GM18505 (cell line): Measurements from ENCODE around the gene SYNRG.
"Not testable (repeated sequence)": the region's sequence is repeated elsewhere in the genome, so short reads cannot be mapped to it uniquely, and the experiment has no call there.

ENCODE experiments used
- ATAC-seq: cut with Tn5 transposase; IDR thresholded peaks from one replicate; pipeline ENCODE4 v1.9.1; 2021; ENCODE audit not compliant: unreplicated experiment
- POLR2A ChIP-seq: IDR thresholded peaks from 4 replicates; pipeline ENCODE4 v1.6.1; 2011; ENCODE audit warnings: borderline replicate concordance; ENCODE audit not compliant: insufficient read depth, insufficient read length; ENCODE audit errors: extremely low read depth

SYNRG gene

DNA sequence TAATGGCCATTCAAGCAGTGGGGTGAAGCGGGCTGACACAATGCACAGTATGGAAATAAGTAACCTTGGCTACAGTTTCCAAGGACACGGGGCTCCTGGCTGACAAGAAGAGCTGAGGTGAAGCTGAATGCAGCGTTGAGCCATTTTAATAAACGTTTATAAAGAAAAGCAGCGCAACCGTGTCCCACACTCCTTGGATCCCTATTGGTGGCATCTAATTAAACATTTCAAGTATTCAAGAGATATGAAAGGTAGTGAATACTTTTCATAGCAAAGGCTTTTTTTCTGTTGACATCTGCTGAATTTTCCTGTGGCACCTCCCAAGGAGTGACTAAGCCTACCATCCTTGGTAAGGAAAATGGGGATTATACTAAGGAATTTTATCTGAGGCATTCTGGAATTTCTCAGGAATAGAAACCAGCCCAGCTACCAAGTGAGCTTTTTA, 93.1 kb downstream of the SYNRG start:
- no peak for ATAC-seq
- TF ChIP-seq POLR2A, result no peak

DNA sequence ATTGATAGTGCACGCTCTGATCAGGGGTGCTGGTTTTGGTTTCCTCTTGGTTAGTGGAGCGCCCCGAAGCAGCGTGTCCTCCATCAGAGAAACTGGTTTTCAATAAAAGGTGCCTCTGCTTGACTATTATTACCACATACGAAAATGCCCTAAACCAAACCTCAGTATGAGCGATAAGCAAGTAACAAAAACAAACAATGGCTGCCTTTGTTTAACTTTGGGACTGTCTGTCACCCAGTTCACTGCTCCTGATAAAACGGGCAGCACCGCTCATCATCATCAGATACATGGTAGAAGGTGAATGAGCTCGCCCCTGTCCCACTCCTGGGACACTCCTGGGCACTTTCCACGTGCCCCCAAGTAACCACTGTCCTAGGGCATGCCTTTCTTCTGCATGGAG, 95.5 kb downstream of the SYNRG start:
- no peak for ATAC-seq
- TF ChIP-seq POLR2A, result no peak

DNA sequence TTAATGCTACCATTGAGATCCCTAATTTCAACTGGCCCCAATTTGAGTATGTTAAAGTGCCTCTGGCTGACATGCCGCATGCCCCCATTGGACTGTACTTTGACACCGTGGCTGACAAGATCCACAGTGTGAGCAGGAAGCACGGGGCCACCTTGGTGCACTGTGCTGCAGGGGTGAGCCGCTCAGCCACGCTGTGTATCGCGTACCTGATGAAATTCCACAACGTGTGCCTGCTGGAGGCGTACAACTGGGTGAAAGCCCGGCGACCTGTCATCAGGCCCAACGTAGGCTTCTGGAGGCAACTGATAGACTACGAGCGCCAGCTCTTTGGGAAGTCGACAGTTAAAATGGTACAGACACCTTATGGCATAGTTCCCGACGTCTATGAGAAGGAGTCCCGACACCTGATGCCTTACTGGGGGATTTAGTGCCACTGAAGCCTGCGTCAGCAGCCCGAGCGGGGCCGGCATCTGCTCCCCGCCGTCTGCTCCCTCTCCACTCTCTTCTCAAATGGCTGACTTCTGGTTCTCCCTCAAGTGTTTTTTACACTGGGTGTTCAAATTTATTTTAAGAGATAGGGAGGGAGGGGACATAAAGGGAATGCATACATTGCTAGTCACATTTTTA, 96.7 kb downstream of the SYNRG start:
- no peak for TF ChIP-seq POLR2A
- no peak for ATAC-seq

DNA sequence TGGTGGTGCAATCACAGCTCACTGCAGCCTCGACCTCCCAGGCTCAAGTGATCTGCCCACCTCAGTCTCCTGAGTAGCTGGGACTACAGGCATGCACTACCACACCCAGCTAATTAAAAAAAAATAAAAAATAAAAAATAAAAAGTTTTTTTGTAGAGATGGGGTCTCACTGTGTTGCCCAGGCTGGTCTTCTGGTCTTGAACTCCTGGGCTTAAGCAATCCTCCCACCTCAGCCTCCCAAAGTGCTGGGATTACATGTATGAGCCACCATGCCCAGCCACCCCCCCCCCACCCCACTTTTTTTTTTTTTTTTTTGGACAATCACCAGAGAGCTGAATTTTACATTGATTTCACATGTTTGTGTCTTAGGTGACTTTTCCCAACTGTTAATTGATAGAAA, 97.6 kb downstream of the SYNRG start:
- ATAC-seq, result not testable (repeated sequence)

DNA sequence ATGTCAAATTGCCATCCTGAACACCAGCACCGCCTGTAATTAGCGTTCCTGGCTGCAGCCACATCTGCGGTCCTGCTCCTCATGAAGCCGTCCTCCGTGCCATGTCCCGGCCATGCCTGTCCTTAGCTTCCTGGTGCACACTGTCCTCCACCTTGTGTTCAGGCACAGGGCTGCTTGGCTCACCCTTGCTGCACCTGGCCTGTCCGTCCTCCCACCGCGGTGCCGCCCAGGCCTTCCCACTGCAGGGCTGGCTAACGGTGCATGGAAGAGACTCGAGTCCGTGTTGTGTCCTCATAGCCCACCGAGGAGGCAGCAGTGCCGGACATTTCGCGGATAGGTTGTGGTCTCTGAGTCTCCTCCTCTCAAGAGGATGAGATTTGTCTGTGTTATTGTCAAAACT, 99.2 kb downstream of the SYNRG start:
- no peak for TF ChIP-seq POLR2A
- no peak for ATAC-seq

DNA sequence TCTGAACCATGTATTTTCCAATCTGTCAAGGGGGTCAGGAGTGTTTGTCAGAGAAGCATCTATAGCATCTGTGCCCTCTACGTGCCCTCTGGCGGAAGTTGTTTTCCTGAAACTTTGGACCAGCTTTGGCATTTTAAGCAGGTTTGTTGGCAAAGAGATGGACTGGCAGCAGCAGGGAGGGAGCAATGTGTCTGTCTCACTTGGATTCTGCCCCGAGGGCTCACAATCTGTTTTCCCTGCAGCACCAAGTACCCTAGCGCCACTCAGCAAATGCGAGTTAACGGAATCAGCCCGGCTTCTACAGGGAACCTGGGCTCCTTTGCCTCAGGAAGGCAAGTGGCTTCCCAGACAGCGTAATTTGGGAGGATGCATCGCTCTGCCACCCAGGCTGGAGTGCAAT, 102.1 kb downstream of the SYNRG start:
- TF ChIP-seq POLR2A, result no peak
- no peak for ATAC-seq

DNA sequence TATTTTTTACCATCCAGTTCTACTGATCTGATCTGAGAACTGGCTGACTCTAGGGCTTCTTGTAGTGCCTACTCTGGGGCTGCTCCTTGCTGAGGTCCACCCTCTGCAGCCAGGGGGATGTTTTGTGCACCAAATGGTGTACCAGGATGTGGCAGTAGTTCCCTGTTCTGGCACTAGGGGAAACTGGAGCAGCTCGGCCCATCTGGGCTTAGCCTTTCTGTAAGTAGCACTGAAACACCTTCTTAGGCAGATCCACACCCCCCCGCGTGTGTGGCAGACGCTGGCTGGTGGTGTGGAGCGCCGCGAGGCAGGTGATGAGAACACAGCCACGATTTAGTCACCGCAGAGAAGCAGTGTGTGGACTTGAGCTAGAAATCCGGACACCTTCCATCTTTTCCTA, 102.5 kb downstream of the SYNRG start:
- ATAC-seq, result no peak
- TF ChIP-seq POLR2A, result no peak

DNA sequence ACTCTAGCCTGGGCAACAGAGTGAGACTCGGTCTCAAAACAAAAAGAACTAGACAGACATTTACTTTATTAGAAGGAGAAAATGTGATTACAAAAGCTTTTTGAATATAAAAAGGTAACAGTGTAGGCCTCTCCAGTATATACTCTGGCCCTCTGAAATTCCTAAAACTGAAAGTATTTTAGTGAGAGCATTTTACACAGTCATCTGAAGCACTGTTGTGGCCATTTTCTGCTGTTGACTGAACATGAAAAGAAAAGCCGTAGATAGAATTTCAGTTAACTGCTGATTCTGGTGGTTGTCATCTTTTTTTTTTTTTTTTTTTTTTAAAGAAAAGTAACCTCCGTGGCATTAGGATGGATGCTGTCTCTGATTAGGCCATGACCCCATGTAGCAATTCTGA, 103.9 kb downstream of the SYNRG start:
- TF ChIP-seq POLR2A, result no peak
- ATAC-seq, result no peak

DNA sequence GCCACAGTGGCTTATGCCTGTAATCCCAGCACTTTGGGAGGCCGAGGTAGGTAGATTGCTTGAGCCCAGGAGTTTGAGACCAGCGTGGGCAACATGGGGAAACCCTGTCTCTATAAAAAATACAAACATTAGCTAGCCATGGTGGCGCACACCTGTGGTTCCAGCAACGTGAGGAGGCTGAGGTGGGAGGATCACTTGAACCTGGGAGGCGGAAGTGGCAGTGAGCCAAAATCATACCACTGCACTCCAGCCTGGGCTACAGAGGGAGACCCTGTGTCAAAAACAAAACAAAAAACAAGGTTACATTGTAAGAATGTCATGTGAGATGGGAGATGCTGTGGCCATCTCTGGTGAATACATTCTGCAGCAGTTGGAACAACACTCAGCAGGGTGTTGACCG, 106.1 kb downstream of the SYNRG start:
- no peak for ATAC-seq
- no peak for TF ChIP-seq POLR2A

DNA sequence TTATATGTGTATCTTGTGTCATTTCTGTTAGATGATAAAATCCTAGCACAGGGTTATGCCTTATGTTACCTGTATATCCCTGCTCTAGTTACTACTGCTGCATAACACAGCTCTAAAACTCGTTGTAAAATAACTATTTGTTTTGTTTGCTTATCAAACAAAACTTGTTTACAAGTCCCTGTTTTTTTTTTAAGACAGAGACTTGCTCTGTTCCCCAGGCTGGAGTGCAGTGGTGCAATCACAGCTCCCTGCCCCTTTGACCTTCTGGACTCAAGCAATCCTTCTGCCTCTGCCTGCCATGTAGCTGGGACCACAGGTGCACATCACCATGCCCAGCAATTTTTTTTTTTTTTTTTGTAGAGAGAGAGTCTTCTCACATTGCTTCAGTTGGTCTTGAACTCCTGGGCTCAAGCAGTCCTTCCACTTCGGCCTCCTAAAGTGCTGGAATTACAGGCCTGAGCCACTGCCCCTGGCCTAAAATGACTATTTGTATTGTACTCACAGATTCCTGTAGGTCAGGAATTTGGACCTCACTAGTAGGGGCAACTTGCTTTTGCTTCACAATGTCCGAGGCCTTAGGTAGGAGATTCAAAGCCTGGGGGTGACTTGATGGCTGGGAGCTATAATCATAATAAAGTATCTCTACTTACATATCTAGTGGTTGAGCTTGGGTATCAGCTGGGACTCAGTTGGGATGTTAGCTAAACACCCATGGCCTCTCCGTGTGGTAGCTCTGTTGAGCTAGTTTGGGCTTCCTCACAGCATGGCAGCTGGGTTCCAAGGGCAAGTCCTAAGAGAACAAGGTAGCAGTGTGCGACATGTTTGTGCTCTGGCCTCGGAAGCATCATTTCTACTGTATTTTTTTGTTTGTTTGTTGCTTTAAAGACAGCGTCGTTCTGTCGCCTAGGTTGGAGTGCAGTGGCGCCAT, 106.9 kb downstream of the SYNRG start:
- TF ChIP-seq POLR2A, result no peak
- ATAC-seq, result no peak

DNA sequence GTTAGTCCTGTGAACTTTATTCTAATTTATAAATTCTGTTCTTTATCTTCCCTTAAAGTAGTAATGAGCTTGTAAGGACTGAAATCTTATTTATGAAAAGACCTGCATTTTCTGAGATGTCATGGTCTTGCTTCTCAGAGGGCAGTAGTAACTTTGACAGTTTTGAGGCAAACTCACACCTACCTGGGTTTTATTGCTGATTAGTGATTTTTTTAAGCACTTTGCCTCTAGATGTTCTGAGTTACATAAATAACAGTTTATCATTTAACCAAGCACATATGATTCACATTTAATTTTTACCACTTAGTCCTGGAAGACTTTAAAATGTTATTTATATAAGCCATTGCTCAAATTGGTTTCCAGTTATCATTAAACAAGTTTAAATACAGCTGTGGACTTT, 108.8 kb downstream of the SYNRG start:
- no peak for ATAC-seq
- TF ChIP-seq POLR2A, result no peak

DNA sequence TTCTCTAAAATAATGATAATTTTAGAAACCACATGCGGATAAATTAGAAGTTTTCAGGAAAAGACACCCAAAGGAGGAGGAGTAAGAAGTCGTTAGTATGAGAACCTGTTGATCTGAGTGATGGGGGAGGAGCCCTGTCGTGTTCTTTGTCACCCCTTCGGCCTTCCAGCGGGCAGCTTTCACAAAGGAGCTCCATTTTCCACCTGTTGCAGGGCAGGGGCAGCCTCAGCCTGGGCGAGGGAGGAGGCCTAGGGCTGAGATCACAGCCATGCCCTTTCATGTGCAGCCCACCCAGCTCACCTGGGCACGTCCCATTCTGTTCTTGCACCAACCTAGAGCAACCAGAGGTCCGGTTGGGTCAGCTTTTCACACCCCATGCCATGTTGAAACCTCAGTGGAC, 114.2 kb downstream of the SYNRG start:
- no peak for ATAC-seq
- no peak for TF ChIP-seq POLR2A

DNA sequence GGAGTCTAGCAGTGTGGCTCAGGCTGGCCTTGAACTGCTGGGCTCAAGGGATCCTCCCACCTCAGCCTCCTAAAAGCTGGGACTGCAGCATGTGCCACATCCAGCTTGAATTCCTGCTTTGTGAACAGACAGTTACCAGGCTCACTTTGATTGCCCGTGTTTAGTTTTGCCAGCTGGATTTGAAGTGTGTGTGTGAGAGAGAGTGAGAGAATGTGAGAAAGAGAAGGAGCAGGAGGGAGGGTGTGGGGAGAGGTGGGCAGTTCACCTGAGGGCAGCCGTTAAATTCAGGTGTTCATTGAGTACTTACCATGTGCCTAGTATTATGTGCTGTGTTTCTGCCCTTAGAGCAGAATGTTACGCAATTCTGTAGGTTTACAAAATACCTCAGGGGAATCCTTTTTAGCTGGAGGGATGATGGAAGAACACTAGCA, 114.8 kb downstream of the SYNRG start:
- no peak for ATAC-seq
- TF ChIP-seq POLR2A, result no peak
